ENCODE measurements around the gene TMED7.
"Not testable (repeated sequence)": the region's sequence is repeated elsewhere in the genome, so short reads cannot be mapped to it uniquely, and the experiment has no call there.

The TMED7 gene

DNA sequence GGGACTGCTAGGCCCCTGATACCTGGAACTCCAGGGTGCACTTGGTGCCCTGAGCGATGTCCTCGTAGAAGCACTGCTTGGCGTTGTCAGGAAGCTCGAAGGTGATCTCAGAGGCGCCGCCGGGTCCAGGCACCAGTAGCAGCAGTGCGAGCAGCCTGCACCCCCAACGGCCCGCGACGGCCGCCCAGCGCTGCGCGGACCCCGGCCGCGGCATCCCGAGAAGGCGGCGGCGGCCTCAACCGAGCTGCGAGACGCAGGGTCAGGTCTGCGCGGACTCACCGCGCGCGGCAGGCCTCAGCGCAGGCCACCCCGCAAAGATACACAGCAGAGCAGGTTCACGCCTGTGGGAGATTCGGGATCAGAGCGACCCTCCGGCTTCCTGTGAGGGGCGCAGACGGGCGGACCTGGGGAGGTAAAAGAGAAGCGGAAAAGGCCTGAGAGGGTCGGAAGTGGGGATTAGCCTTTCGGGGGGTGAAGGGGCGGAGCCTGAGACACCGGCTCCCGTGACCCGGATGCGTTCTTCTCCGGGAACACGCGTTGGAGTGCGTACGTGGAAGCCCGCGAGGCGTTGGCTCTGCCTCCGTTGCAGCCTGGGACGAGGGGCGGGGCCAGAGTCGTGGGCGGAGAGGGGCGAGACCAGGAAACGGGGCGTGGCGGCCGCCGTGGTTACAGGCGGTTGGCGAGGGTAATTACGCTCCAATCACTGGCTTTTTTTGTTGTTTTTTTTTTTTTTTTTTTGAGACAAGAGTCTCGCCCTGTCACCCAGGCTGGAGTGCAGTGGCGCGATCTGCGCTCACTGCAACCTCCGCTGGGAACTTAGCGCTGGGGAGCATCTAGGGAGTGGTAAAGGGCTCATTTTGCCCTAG lies at the start of gene TMED7:
TSS of gene TMED7 (minus strand) at position 458 of the 866 bp plus-strand sequence. CDS start at position 214, 244 bp downstream.
- DNase-seq (ENCODE audit: low read depth) = peak; percentile 100

DNA sequence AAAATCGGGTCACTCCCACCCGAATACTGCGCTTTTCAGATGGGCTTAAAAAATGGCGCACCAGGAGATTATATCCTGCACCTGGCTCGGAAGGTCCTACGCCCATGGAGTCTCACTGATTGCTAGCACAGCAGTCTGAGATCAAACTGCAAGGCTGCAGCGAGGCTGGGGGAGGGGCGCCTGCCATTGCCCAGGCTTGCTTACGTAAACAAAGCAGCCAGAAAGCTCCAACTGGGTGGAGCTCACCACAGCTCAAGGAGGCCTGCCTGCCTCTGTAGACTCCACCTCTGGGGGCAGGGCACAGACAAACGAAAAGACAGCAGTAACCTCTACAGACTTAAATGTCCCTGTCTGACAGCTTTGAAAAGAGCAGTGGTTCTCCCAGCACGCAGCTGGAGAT lies 48.9 kb upstream of the TMED7 start:
- not testable (repeated sequence) for DNase-seq (ENCODE audit: low read depth)

DNA sequence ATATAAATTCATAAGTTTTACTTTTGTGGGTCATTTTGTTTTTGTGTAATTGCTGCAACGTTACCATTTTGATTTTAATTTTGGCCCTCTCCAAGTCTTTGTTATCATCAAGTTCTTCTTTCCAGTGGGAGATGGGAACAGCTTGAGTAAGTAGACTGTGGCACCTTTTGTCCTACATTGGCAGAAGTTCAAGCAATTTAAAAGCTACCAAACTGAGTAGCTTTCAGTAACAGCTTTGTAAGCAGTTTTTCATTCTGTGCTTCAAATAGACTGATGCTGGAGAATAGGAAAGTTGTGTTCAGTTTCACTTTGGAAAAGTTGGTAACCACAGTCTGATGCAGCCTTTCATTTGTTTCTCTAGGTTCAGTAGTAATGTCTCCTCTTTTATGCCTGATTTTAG lies 47.8 kb upstream of the TMED7 start:
- DNase-seq (ENCODE audit: low read depth) = no peak

DNA sequence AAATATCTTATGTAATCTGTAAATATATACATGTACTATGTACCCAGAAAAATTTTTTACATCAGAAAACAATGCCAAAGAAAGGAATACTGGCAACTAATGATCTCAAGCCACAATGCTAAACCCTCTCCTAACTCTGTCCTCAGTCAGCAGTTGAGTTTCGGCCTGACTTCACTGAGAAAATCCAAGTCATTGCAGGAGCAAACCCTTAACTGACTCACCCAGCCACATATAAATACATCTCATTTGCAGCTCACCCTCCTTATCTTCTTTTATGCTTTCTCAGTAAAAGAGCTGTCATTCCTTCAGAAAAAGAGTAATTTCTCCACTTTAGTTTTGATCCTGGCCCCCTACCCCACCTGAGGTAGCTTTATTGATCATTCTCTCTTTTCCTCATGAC lies 46.1 kb upstream of the TMED7 start:
- DNase-seq (ENCODE audit: low read depth) = no peak

DNA sequence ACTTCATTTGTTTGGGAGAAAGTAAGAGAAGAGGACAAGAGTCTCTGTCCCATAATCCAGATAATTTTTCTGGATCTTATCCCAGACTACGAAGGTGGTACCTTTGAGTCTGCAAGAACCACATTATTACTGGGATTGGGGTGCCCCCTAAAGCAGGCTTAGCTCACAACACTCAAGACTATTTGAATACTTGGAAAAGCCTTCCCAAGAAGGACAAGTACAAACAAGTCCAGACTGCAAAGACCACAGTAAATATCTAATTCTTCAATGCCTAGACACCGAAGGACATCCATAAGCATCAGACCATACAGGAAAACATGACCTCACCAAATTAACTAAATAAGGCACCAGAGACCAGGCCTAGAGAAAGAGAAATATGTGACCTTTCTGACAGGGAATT lies 40.2 kb upstream of the TMED7 start:
- DNase-seq (ENCODE audit: low read depth) = no peak

DNA sequence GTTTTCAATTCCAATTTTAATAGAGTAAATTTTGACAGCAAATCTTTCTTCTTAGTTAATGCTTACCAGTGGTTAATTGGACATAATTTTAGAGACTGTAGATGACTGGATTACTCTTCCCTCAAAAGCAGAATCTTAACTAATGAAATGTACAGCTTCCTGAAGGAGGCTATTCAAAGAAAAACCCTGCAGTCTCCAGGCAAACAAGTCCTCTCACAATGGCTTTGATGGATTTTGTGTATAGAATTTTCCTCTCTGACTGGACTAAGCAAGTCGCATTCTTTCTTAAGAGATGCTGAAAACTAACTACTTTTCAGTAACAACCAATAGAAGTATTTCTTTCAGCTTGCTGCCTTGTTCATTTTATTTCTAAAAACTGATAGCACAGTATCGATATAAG lies 35.7 kb upstream of the TMED7 start:
- DNase-seq (ENCODE audit: low read depth) = no peak

DNA sequence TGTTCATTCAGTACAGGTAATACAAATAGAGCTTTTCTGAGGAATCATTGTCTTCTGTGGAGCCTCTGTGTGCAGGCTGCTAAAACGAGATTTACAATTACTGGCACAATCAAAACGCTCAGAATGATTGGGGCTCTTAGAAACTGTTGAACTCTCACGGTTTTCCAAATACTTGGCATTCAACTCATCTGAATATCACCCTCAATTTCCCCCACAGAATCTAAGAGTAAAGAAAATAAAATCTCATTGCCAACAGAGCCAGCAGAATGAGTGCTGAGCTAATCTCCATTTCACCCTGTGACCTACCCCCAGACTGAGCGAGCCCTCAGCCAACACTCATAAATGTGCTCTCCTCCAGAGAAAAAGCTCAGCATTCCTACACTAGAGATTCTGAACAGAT lies 35.3 kb upstream of the TMED7 start:
- no peak for DNase-seq (ENCODE audit: low read depth)

DNA sequence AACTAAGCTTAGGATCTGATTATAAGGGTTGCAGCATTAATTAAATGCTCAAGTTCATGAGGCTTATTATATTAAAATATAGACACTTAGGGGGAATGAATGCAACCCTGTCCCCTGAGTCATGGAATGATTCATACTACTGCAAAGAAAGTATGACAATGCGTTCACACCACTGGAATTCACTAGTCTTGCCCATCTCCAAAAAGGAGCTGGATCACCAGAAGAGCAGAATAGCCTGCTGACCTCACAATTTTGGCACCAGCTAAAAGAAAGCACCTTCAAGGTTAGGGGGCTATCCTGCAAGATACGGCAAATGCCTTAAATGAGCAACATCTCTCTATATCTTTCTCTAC lies 32.0 kb upstream of the TMED7 start:
- DNase-seq (ENCODE audit: low read depth) = no peak

DNA sequence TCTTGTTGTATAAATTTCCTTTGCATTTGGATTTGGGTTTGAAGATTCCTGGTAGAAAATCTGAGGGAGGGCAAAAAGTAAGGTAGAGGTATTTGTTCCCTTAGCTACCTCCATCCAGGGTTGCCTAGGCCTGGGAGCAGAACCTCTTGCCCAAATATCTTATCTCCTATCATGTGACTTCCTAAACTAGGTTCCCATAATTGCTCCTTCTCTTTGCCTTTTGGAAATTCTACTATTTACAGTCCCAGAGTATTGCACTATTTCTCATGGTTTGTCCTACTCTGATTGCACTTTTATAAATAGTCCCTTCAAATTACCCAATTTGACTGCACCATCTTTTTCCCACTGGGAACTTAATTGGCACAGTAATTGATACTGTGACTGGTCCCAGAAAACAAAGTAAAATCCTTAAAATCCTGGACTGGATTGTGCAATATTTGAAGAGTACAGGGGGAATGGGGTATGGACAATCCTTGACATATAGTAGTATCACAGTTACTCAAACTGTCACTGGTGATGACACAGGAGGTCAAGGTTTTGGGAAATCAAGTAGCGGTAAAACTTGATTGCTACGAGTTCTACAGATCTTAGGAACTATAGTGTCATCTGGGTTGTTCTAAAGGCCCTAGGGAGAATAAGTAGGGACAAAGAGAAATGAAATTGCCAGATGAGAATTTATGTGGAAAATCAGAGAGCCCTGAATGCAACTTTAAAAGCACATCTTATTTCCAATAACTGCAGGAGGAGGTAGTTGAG lies 31.5 kb upstream of the TMED7 start:
- no peak for DNase-seq (ENCODE audit: low read depth)

DNA sequence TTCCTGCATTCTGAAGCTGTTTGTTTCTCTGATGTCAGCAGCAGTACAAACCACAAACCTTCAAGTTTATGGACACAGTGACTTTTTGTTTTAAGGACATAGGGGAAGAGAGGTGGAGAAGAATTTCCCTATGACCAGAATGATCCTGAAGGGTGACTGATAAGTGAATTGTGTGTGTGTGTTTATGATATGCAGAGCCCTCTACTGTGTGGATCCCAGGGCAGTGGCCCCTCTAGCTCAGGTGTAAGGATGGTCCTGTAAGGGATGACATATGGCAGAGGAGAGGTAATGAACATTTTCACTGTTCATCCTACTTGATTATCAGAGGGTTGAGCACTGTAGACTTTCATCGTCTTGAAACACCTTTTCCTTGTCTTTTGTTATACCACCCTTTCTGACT lies 30.6 kb upstream of the TMED7 start:
- DNase-seq (ENCODE audit: low read depth) = no peak

DNA sequence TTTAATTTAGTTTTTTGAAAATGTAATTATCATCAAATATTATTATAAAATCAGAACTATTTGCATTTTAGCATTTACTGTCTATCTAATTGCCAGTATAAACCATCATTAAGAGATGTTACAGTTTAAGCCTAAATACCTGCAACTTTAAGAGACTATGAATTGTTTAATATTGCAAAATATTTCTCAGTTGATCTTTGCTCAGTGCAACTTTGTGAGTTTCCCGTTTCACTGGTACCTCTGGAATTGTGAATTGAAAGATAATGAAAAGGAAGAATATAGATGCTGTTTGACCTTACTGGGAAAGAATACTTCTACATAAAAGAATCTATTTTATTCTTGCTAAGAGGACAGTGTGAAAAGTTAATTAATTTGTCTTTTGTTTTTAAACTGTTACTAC lies 30.2 kb upstream of the TMED7 start:
- no peak for DNase-seq (ENCODE audit: low read depth)

DNA sequence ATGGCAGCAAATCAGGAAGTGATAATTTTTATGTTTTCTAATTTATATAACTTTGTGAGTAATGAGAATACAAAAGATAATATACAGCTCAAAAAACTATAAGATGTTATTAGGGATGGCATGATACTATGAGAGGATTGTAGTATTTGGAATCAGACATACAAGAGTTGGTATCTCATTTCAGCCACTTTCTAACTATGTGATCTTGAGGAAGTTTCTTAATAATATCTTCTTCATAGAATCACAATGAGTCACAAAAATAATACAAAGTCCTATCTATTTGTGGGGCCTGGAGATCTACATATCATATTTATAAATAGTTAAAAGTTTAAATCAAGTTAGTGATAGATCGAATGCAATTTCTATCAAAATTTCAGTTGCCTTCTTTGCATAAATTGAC lies 23.7 kb upstream of the TMED7 start:
- no peak for DNase-seq (ENCODE audit: low read depth)

DNA sequence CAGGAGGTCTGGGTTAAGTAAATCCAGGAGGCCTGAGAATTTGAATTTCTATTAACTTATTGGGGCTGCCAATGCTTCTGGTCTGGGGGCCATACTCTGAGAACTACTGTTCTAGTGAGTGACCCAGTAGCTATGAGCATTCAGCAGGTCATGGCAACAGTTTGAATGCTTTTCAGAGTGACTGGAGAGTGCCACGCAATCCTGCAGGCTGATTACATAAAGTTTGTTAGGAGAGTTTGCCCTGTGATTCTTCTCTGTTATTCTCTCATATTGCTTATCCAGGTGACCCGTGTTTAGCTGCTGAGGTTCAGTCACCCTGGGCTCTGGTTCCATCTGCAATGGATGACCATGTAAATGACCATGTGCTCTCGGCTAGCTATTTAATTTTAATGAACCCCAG lies 22.2 kb upstream of the TMED7 start:
- DNase-seq (ENCODE audit: low read depth) = no peak

DNA sequence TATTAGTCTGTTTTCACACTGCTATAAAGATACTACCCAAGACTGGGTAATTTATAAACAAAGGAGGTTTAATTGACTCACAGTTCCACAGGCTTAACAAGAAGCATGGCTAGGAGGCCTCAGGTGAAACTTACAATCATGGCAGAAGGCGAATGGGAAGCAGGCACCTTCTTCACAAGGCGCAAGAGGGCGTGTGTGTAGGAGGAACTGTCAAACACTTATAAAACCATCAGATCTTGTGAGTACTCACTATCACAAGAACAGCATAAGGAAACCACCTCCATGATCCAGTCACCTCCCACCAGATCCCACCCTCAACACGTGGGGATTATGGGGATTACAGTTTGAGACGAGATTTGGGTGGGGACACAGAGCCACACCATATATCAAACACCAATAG lies 19.6 kb upstream of the TMED7 start:
- DNase-seq (ENCODE audit: low read depth) = not testable (repeated sequence)

DNA sequence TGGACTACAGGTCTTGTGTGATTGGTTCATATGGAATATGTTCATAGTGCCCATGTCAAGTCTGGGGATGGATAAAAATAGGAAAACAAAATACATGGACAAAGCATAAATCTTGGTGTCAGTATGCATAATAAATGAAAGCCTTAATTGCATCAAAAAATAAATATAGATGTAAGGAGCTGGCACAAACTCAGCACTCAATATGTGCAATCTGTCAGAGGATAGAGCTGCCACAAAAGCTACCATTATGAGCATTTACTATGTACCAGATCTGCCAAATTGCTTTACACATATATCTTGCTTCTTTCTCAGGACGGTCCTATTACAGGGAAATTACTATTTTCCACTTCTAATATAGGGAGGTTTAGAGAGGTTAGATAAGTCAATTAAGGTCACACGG lies 18.2 kb upstream of the TMED7 start:
- no peak for DNase-seq (ENCODE audit: low read depth)

DNA sequence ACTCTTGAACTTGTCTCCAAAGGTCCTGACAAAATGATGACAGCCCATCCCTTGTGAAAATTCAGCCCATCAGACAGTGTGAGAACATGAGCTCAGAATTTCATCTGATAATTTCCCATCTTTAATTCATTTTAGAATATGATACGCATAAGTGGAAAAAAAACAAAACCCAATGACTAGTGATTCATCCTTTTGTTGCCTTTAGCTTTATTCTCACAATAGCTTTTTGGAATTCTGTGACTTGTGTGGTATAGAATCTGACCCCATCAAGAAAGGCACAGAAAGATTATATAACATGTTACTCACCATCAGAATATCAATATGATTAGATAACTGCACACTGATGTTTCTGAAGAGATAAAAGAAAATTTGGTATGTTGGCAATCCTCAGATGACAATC lies 16.1 kb upstream of the TMED7 start:
- no peak for DNase-seq (ENCODE audit: low read depth)

DNA sequence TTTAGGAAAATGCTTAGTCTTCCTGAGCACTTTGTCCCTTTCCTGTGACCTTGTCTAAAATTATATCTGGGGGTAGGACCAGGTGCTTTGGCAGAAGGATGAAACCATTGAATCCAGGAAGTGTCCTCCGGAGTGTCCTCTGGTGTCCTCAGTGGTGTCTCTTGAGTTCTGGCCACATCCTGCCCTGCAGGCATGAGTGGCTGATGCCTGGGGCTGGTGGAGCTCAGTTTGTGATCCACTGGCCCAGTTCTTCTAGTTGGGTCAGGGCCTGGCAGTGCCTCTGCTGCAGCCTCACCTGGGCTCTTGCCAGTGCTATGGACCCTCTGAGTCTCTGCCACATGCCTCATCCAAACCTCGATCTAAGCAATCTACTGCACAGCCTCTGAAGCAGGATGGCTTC lies 14.4 kb upstream of the TMED7 start:
- DNase-seq (ENCODE audit: low read depth) = no peak

DNA sequence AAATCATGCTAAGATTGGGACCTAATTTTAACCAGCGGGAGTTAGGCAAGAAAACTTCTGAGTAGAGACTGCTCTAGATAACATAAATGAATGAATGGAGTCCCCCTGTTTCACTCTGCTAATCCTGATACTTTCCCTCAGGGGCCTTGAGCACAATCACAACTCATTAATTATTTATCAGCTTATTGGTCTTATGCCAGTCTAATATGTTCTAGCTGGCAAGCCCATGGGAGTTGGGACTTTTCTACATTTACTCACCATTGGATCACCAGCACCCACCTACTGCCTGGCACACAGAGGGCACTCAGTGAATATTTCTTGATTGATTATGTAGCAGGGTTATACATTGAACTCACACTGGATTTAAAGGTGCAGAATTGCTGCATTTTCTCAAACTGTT lies 13.5 kb upstream of the TMED7 start:
- DNase-seq (ENCODE audit: low read depth) = no peak

DNA sequence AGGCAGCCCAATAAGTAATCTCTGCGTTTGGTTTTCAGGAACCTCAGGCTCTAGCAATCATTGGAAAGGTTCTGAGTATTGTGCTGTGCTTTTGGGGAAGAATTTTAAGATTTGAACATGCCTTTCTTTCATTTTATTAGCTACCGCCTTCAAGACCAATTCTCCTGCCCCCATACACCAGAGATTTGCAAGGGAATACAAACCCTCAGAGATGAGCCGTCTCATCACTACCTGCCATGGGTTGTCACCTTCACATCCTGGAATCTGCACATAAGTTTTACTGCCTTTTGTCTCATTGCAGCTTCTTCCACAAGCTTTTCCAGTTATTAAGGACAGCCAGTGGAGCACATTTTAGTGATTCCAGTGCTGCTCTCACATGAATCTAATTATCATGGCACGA lies 11.7 kb upstream of the TMED7 start:
- no peak for DNase-seq (ENCODE audit: low read depth)

DNA sequence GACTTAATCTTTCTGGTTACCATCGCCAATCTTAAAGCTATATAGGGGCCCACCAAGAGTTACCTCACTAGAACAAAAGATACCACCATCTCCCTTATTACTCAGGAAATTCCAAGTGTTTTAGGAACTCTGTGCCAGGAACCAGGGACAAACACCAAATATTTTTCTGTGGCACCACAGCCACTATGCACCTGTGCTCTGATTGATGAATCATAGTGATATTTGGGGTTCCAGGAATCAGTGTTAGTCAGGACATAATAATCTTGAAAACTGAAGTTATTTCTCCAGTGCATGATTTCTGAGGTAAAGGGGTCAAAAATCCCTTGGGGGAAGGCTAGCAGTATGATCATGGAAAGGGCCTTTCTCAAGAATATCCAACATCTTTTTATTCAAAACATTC lies 10.2 kb upstream of the TMED7 start:
- DNase-seq (ENCODE audit: low read depth) = no peak

DNA sequence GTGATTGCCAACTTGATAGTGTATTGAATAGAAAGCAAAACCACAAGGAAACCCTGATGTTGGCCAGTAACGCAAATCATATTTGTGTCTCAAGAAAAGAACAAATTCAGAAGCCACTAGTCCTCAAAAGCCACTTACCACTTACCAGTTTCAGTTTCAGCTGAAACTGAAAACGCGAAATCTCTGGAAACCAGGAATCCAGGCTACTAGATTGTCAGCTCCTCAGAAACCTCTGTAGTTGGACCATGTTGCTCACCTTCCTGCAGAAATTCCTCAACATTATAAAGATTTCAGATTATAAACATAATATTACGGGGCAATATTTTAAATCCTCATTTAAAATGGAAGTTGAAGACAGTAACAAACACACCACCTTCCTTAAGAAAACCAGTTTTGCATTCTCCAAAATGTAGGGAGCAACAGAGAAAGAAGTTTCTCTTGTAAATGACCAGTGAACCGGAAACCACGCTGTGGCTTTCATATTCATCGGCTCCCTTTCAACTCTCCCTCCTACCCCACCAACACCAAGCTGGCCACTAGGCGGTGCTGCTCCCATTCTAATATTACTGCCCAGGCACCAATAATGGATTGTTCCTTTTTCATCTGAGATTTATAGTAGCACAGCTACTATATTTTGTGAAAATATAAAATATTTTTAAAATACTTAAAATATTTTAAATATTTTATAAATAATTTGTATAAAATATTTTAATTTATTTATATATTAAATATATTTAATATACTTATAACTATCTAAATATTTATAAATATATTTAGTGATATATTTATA lies 8.7 kb upstream of the TMED7 start:
- DNase-seq (ENCODE audit: low read depth) = peak; percentile 70

DNA sequence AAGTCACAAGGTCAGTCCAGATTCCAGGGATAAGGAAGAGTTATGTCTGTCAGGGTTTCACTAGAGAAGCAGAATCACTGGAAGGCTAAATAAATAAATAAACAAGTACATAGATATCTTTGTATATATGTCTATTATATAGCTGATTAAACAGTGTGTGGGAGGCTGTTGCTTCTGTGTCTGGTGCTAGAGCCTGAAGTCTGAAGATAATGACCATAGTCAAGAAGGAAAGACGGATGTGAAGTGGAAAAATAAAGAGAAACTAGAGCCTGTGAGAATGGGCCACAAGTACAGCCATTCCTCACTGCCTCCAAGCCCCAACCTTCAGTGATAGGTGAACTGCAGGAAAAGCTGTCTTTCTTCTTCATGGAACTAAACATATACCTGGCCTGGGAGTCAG lies 4.1 kb upstream of the TMED7 start:
- DNase-seq (ENCODE audit: low read depth) = no peak
